Ishikawa (cell line): ENCODE results near the gene GSK3A.

ENCODE experiments used
- CEBPB ChIP-seq: IDR thresholded peaks from 2 replicates; pipeline ENCODE4 v1.6.1; 2012
- CREB1 ChIP-seq: IDR thresholded peaks from 2 replicates; pipeline ENCODE4 v1.6.1; 2012; ENCODE audit warnings: low read depth
- EGR1 ChIP-seq: IDR thresholded peaks from 2 replicates; pipeline ENCODE4 v1.6.1; 2012
- EP300 ChIP-seq: IDR thresholded peaks from 2 replicates; pipeline ENCODE4 v1.6.1; 2012; ENCODE audit warnings: borderline replicate concordance
- FOXM1 ChIP-seq: IDR thresholded peaks from 2 replicates; pipeline ENCODE4 v1.6.1; 2012; ENCODE audit warnings: low read depth, borderline replicate concordance
- MAX ChIP-seq: IDR thresholded peaks from 2 replicates; pipeline ENCODE4 v1.6.1; 2012
- NFIC ChIP-seq: IDR thresholded peaks from 2 replicates; pipeline ENCODE4 v1.6.1; 2012
- RAD21 ChIP-seq: IDR thresholded peaks from 2 replicates; pipeline ENCODE4 v1.6.1; 2012; ENCODE audit warnings: low read depth
- REST ChIP-seq: IDR thresholded peaks from 2 replicates; pipeline ENCODE4 v1.6.1; 2012; ENCODE audit warnings: low read depth, mild to moderate bottlenecking
- TAF1 ChIP-seq: IDR thresholded peaks from 2 replicates; pipeline ENCODE4 v1.6.1; 2012; ENCODE audit warnings: low read depth, mild to moderate bottlenecking
- TCF12 ChIP-seq: IDR thresholded peaks from 2 replicates; pipeline ENCODE4 v1.6.1; 2012; ENCODE audit warnings: low read depth
- TEAD4 ChIP-seq: IDR thresholded peaks from 2 replicates; pipeline ENCODE4 v1.6.1; 2012
- USF1 ChIP-seq: IDR thresholded peaks from 2 replicates; pipeline ENCODE4 v1.6.1; 2012
- YY1 ChIP-seq: IDR thresholded peaks from 2 replicates; pipeline ENCODE4 v1.6.1; 2012; ENCODE audit warnings: low read depth
- ZBTB7A ChIP-seq: IDR thresholded peaks from 2 replicates; pipeline ENCODE4 v1.6.1; 2012; ENCODE audit warnings: low read depth

Gene GSK3A

GRCh38 chr19:42225718-42226292 is 16.6 kb downstream of the GSK3A start:
- no peak for TF ChIP-seq TAF1
- TF ChIP-seq CREB1 = no peak

GRCh38 chr19:42224940-42225717 is 17.3 kb downstream of the GSK3A start:
- TF ChIP-seq EGR1 (no peak), CREB1 (no peak), USF1 (no peak), RAD21 (no peak), EP300 (no peak)

GRCh38 chr19:42220751-42221097 is 21.7 kb downstream of the GSK3A start:
- TF ChIP-seq CEBPB (no peak), CREB1 (no peak), FOXM1 (no peak), ZBTB7A (no peak), USF1 (no peak), NFIC (no peak), REST (no peak), RAD21 (no peak)

GRCh38 chr19:42219812-42220750 is 22.3 kb downstream of the GSK3A start, which contains the start of gene ZNF526:
Gene ZNF526 (plus strand): TSS chr19:42220312. CDS start chr19:42224404, 4,092 bp downstream.
- TF ChIP-seq CEBPB (no peak), FOXM1 (no peak), REST (no peak), TAF1 (peak; percentile 63), ZBTB7A (peak; percentile 98), RAD21 (no peak), NFIC (no peak), MAX (peak; percentile 39; the same call in 1 of the 2 replicates), USF1 (peak; percentile 92), CREB1 (no peak)

GRCh38 chr19:42217520-42218437 is 24.6 kb downstream of the GSK3A start, which contains the start of gene DEDD2:
Gene DEDD2 (minus strand): TSS chr19:42217677. CDS start chr19:42217007, 670 bp downstream.
- TF ChIP-seq REST = no peak
- no peak for TF ChIP-seq TCF12
- TF ChIP-seq TEAD4 = no peak
- TF ChIP-seq YY1 = 0 out of 2 replicates have a peak, but pooled peaks have one; percentile 10
- peak; percentile 57; the same call in 1 of the 2 replicates for TF ChIP-seq MAX
- TF ChIP-seq RAD21 = no peak
- no peak for TF ChIP-seq USF1
- 0 out of 2 replicates have a peak, but pooled peaks have one; percentile 46 for TF ChIP-seq TAF1
- no peak for TF ChIP-seq EGR1
- no peak for TF ChIP-seq FOXM1
- TF ChIP-seq NFIC = peak; percentile 36; the same call in 1 of the 2 replicates
- no peak for TF ChIP-seq CREB1
- TF ChIP-seq CEBPB = no peak
- no peak for TF ChIP-seq EP300
- no peak for TF ChIP-seq ZBTB7A
